ENCODE measurements around the gene MOSPD3.

DNA sequence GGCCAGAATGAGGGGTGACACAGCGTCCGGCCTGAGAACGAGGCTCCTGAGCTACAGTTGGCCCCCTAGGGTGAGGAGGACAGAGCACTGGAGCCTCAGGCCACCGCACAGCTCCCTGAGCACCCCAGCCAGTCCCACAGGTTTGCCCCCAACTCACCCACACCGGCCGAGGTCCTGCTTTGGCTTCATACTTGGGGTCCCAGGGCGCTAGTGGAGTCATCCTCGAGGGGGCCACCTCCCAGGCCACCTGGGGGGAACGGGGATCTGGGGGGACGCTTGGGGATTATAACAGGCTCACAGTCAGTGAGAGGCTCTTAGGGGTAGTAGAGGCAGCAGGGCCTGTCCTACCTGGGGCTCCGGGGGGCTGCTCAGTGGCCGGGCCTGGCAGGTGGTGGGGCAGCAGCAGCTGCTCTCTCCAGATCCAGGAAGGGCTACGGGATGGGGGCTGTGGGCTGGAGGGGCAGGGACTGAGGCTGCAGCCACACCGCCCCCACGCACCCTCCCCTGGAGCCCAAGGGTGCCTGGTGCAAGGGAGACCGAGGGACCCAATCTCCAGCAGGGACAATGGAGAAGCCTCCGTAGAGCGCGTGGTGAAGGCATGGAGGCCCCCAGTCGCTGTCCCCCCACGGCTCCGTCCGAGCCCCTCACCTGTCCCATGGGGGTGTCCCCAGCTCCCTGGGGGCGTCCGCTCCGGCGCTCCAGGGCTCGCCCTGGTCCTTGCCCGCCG, 39.2 kb upstream of the MOSPD3 start:
- TF ChIP-seq NRF1 (conservative IDR thresholded peaks at IDR 0.05; ENCODE audit: low read depth, low read length): no peak
- TF ChIP-seq POLR2AphosphoS5 (IDR thresholded peaks at IDR 0.05; ENCODE audit: low read length): no peak
- no peak for TF ChIP-seq SIX5 (IDR thresholded peaks at IDR 0.05; ENCODE audit: low read depth, low read length, severe bottlenecking)
